OCI-LY7 (cell line): Measurements from ENCODE around the gene TPX2. TPM values are rescaled to one million over a fixed set of nuclear protein-coding genes. Genes with fewer than 3 reads are reported as not detected.

Experiments used
- BruUV-seq: library from RNA; stranded (reverse); fragments of 400-500 nt; replicated peaks from 2 replicates; lab custom pipeline; 2021; lab: Mats Ljungman, UMichigan
- CTCF ChIA-PET: fragments of 300-600 bp; sonication (Branson Sonifier 250); formaldehyde crosslinking; loops from one replicate; lab custom pipeline; 2022; ENCODE audit warnings: antibody characterized with exemption; ENCODE audit not compliant: unreplicated experiment; lab: Charles Lee
- POLR2A ChIA-PET: fragments of 300-600 bp; sonication (Branson Sonifier 250); formaldehyde crosslinking; loops from one replicate; lab custom pipeline; 2022; ENCODE audit warnings: antibody characterized with exemption; lab: Charles Lee
- DNase-seq: peaks from one replicate; pipeline ENCODE4 v3.0.0-alpha.2; 2015; ENCODE audit warnings: low spot score
- H2AFZ ChIP-seq: fragments of 200-600 bp; sonication (generic), shearing (Covaris generic); 2 replicates; pipeline ENCODE4 v1.6.1; 2014; ENCODE audit warnings: mild to moderate bottlenecking, antibody characterized with exemption, low read length, moderate library complexity
- H3K27ac ChIP-seq: fragments of 200-600 bp; sonication (generic); 2 replicates; pipeline ENCODE4 v1.5.1; 2014; ENCODE audit warnings: mixed run types, low read depth, mild to moderate bottlenecking, moderate library complexity, low read length, inconsistent platforms; ENCODE audit not compliant: poor library complexity, severe bottlenecking
- H3K36me3 ChIP-seq: fragments of 200-600 bp; sonication (generic); 2 replicates; pipeline ENCODE4 v1.6.1; 2014; ENCODE audit warnings: mild to moderate bottlenecking, antibody characterized with exemption, low read length, moderate library complexity, mixed read lengths; ENCODE audit not compliant: insufficient read depth
- H3K4me1 ChIP-seq: fragments of 200-600 bp; sonication (generic); 2 replicates; pipeline ENCODE4 v1.5.1; 2014; ENCODE audit warnings: mild to moderate bottlenecking, low read length; ENCODE audit not compliant: insufficient read depth, poor library complexity, severe bottlenecking
- H3K4me2 ChIP-seq: fragments of 200-600 bp; sonication (generic); 2 replicates; pipeline ENCODE4 v1.6.1; 2014; ENCODE audit warnings: mild to moderate bottlenecking, low read length
- H3K4me3 ChIP-seq: fragments of 200-600 bp; sonication (generic); 2 replicates; pipeline ENCODE4 v1.5.1; 2014; ENCODE audit warnings: mild to moderate bottlenecking, low read depth, low read length; ENCODE audit not compliant: poor library complexity, severe bottlenecking
- H3K79me2 ChIP-seq: fragments of 200-600 bp; sonication (generic); 2 replicates; pipeline ENCODE4 v1.6.1; 2016; ENCODE audit warnings: low read depth, mild to moderate bottlenecking, low read length, moderate library complexity, mixed read lengths; ENCODE audit not compliant: insufficient read depth
- H3K9me2 ChIP-seq: fragments of 200-600 bp; sonication (generic); 2 replicates; pipeline ENCODE4 v1.6.1; 2016; ENCODE audit warnings: mild to moderate bottlenecking, low read length, mixed read lengths; ENCODE audit not compliant: insufficient read depth
- H3K9me3 ChIP-seq: fragments of 200-600 bp; sonication (generic); 2 replicates; pipeline ENCODE4 v1.6.1; 2014; ENCODE audit warnings: mild to moderate bottlenecking, mixed run types, low read length, mixed read lengths
- H4K20me1 ChIP-seq: fragments of 200-600 bp; sonication (generic); 2 replicates; pipeline ENCODE4 v1.6.1; 2014; ENCODE audit warnings: mild to moderate bottlenecking, antibody characterized with exemption, low read length, moderate library complexity, mixed read lengths; ENCODE audit not compliant: insufficient read depth
- EZH2phosphoT487 ChIP-seq: fragments of 200-600 bp; sonication (generic); IDR thresholded peaks from 2 replicates; pipeline ENCODE4 v1.6.1; 2018; ENCODE audit warnings: low read depth, borderline replicate concordance, mild to moderate bottlenecking, mixed run types, antibody characterized with exemption, low read length, moderate library complexity, mixed read lengths
- intact Hi-C: fragments of 100-400 bp; cut with micrococcal nuclease; formaldehyde crosslinking; loops from one replicate; pipeline ENCODE4 v1.10.0; 2022; ENCODE audit not compliant: unreplicated experiment
- total RNA-seq, 2 experiments: library from RNA; depleted of rRNA in 1 of 2; stranded (reverse); fragments of >200 nt in 1 of 2; shearing (Covaris generic) in 1 of 2; gene quantifications; 2 replicates each; pipeline ENCODE4 v1.2.3, GENCODE V29; 2014 to 2022
- TF ChIP-seq, protein P1 (sequence below): fragments of 200-600 bp; sonication (generic); conservative IDR thresholded peaks from 2 replicates; pipeline ENCODE4 v1.5.1; 2014; ENCODE audit warnings: mild to moderate bottlenecking, antibody characterized with exemption, low read length, moderate library complexity, mixed read lengths

The TPX2 gene
- total RNA-seq, 2 experiments from 2014 or later, result 121 to 173 TPM

DNA sequence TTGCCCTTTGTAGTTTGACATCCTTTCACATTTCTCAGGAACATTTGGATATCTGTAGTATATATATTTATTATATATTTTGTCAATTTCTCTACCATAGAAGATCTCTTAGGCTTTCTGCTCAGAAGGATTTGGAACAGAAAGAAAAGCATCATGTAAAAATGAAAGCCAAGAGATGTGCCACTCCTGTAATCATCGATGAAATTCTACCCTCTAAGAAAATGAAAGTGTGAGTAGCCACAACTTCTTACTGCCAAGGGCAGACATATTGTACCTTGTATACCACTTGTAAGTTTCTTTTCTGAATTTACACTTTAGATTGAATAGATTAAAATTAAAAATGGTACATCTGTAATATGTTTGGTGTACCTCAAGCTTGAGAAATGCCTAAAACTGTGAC is 31.2 kb downstream of the TPX2 start:
- ChIA-PET POLR2A (interaction anchor here (0.6 to 1.0 kb wide), 3 partner anchors 12 to 28 kb away, joined by 3 to 5 read pairs (median 3); no protein-coding TSS in a partner anchor), CTCF (no interaction called here)
- H3K9me2 ChIP-seq, result no peaks in the 10 kb centered on the region
- peaks cover 8% of the 10 kb centered on the region; the same call in 1 of the 2 replicates for H3K79me2 ChIP-seq
- intact Hi-C loops, result no loop called here
- peaks cover 97% of the 10 kb centered on the region for H3K36me3 ChIP-seq
- H3K27ac ChIP-seq, result no peak overlapping the region
- no peaks in the 10 kb centered on the region; the same call in 1 of the 2 replicates for H4K20me1 ChIP-seq
- H3K4me1 ChIP-seq, result no peaks in the 10 kb centered on the region
- no peaks in the 10 kb centered on the region for H3K9me3 ChIP-seq
- H3K4me2 ChIP-seq, result no peak overlapping the region
- no peak overlapping the region for H3K4me3 ChIP-seq
- no peak overlapping the region for H2AFZ ChIP-seq
- DNase-seq, result no peak
- TF ChIP-seq, protein P1, sequence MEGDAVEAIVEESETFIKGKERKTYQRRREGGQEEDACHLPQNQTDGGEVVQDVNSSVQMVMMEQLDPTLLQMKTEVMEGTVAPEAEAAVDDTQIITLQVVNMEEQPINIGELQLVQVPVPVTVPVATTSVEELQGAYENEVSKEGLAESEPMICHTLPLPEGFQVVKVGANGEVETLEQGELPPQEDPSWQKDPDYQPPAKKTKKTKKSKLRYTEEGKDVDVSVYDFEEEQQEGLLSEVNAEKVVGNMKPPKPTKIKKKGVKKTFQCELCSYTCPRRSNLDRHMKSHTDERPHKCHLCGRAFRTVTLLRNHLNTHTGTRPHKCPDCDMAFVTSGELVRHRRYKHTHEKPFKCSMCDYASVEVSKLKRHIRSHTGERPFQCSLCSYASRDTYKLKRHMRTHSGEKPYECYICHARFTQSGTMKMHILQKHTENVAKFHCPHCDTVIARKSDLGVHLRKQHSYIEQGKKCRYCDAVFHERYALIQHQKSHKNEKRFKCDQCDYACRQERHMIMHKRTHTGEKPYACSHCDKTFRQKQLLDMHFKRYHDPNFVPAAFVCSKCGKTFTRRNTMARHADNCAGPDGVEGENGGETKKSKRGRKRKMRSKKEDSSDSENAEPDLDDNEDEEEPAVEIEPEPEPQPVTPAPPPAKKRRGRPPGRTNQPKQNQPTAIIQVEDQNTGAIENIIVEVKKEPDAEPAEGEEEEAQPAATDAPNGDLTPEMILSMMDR, result no peak
- TF ChIP-seq EZH2phosphoT487, result no peak
- no TSS peak for BruUV-seq

DNA sequence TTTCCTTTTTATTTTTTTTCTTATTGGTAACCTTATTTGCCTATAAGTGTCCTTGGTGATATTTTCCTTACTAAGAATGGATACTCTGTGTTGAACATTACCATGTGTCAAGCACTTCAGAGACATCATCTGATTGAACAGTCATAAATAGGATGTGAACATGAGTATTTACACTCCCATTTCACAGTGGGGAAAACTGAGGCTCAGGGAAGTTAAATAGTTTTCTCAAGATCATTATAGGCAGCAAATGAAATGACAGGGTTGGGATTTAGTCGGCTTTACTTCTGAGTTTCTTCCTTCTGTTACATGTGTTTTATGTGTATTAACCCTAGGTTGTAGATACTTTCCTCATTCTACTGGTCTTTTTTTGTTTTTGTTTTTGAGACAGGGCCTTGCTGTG is 35.3 kb downstream of the TPX2 start:
- H3K9me3 ChIP-seq, result no peaks in the 10 kb centered on the region
- BruUV-seq, result no TSS peak
- H2AFZ ChIP-seq, result no peak overlapping the region
- no peaks in the 10 kb centered on the region for H3K4me1 ChIP-seq
- H3K27ac ChIP-seq, result no peak overlapping the region
- no peaks in the 10 kb centered on the region for H4K20me1 ChIP-seq
- H3K4me2 ChIP-seq, result no peak overlapping the region
- no peaks in the 10 kb centered on the region for H3K9me2 ChIP-seq
- CTCF ChIA-PET, result no interaction called here
- POLR2A ChIA-PET, result no interaction called here
- DNase-seq, result no peak
- intact Hi-C loops, result no loop called here
- no peaks in the 10 kb centered on the region for H3K79me2 ChIP-seq
- peaks cover 96% of the 10 kb centered on the region for H3K36me3 ChIP-seq
- TF ChIP-seq EZH2phosphoT487, result no peak
- TF ChIP-seq, protein P1, result no peak
- no peak overlapping the region for H3K4me3 ChIP-seq

DNA sequence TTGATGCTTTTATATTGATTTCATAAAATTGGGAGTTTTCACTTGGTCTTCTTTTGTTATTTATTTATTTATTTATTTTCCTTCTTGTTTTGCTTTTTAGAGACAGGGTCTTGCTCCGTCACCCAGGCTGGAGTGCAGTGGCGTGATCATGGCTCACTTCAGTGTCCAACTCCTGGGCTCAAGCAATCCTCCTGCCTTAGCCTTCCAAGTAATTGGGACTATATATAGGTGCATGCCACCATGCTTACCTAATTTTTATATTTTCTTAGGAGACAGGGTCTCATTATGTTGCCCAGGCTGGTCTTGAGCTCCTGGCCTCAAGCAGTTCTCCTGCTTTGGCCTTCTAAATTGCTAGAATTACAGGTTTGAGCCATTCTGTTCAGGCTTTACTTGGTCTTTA is 41.7 kb downstream of the TPX2 start:
- Histone ChIP-seq H3K27ac (no peak overlapping the region), H3K9me2 (no peaks in the 10 kb centered on the region), H3K9me3 (no peaks in the 10 kb centered on the region), H3K79me2 (no peaks in the 10 kb centered on the region), H3K4me3 (no peak overlapping the region), H4K20me1 (no peaks in the 10 kb centered on the region), H3K36me3 (peaks cover 98% of the 10 kb centered on the region), H3K4me1 (no peaks in the 10 kb centered on the region), H2AFZ (no peak overlapping the region), H3K4me2 (no peak overlapping the region)
- no peak for DNase-seq
- CTCF ChIA-PET, result no interaction called here
- TF ChIP-seq, protein P1, result no peak
- no peak for TF ChIP-seq EZH2phosphoT487
- POLR2A ChIA-PET, result interaction anchor here (0.6 kb wide), 2 partner anchors 13 to 701 kb away, joined by 3 to 4 read pairs; no protein-coding TSS in a partner anchor
- no TSS peak for BruUV-seq
- intact Hi-C loops, result no loop called here
